ENCODE results near the gene CDH19.

Gene CDH19, protein sequence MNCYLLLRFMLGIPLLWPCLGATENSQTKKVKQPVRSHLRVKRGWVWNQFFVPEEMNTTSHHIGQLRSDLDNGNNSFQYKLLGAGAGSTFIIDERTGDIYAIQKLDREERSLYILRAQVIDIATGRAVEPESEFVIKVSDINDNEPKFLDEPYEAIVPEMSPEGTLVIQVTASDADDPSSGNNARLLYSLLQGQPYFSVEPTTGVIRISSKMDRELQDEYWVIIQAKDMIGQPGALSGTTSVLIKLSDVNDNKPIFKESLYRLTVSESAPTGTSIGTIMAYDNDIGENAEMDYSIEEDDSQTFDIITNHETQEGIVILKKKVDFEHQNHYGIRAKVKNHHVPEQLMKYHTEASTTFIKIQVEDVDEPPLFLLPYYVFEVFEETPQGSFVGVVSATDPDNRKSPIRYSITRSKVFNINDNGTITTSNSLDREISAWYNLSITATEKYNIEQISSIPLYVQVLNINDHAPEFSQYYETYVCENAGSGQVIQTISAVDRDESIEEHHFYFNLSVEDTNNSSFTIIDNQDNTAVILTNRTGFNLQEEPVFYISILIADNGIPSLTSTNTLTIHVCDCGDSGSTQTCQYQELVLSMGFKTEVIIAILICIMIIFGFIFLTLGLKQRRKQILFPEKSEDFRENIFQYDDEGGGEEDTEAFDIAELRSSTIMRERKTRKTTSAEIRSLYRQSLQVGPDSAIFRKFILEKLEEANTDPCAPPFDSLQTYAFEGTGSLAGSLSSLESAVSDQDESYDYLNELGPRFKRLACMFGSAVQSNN

DNA sequence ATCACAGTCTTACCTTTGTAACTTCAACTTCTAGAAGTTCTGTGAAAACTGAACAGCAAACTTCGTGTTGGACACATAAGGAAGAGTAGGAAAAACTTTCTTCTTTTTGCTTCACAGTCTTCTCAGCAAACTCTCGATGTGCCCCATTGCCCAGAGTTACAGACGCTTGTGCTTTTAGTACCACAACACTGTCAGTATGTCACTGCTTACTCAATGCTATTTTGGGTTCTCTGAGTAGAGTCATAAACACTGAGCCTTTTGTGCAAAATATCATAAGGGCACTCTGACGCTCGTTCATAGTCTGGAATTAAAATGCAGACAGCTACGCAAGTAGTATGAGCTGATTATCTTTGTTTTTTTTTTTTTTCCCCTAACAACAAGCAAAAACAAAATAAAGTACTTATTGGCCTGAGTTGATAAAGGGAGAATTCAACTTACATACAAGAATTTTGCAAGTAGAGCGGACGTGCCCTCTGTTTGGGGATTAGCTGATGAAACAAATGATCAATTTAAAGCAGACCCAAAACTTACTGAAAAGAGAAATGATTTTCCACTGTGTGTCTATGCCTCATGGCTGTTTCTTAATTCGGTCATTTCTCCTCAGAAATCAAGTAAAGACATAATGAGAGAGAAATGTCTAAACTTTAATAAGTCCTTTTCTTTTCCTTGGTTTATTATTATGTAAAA lies at the start of gene CDH19:
Gene CDH19 (minus strand): TSS at position 150 of the 687 bp plus-strand sequence. CDS start 31,886 bp downstream, outside the sequence.
- DNase-seq (ENCODE audit: low read depth), result peak; percentile 3
- no peak within 1 kb of the TSS for H3K4me3 ChIP-seq (ENCODE audit: low read depth, low read length)

DNA sequence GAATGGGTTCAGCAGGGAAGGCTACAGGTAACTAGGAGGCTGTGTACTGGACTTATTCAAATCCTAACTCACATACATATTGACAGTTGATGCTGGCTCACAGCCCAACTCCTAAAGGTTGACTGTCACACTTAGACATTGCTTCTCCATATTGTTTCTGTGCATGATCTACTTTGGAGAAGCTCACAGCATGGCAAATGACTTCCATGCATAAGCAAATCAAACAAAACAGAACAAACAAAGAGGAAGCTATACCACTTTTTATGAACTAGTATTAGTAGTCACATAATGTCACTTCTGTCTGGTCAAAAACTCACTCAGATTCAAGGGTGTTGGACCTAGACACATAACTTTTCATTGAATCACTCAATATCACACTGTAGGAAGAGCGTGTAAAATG lies 43.8 kb upstream of the CDH19 start:
- H3K4me3 ChIP-seq (ENCODE audit: low read depth, low read length), result no peak overlapping the region
- no peak for DNase-seq (ENCODE audit: low read depth)
- TF ChIP-seq, protein P1, sequence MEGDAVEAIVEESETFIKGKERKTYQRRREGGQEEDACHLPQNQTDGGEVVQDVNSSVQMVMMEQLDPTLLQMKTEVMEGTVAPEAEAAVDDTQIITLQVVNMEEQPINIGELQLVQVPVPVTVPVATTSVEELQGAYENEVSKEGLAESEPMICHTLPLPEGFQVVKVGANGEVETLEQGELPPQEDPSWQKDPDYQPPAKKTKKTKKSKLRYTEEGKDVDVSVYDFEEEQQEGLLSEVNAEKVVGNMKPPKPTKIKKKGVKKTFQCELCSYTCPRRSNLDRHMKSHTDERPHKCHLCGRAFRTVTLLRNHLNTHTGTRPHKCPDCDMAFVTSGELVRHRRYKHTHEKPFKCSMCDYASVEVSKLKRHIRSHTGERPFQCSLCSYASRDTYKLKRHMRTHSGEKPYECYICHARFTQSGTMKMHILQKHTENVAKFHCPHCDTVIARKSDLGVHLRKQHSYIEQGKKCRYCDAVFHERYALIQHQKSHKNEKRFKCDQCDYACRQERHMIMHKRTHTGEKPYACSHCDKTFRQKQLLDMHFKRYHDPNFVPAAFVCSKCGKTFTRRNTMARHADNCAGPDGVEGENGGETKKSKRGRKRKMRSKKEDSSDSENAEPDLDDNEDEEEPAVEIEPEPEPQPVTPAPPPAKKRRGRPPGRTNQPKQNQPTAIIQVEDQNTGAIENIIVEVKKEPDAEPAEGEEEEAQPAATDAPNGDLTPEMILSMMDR (conservative IDR thresholded peaks at IDR 0.05; ENCODE audit: low read depth, low read length), result no peak

More for the DNA sequence above, at the start of gene CDH19:
- TF ChIP-seq, protein P1 (conservative IDR thresholded peaks at IDR 0.05; ENCODE audit: low read depth, low read length), result no peak

GRCh38 chr18:66646609-66647008 lies 42.7 kb upstream of the CDH19 start:
- peak; percentile 7 for DNase-seq (ENCODE audit: low read depth)
- H3K4me3 ChIP-seq (ENCODE audit: low read depth, low read length), result no peak overlapping the region
- TF ChIP-seq, protein P1 (conservative IDR thresholded peaks at IDR 0.05; ENCODE audit: low read depth, low read length), result no peak

- DNase-seq (ENCODE audit: low read depth), result no peak
- TF ChIP-seq, protein P1 (conservative IDR thresholded peaks at IDR 0.05; ENCODE audit: low read depth, low read length), result no peak
- no peak overlapping the region for H3K4me3 ChIP-seq (ENCODE audit: low read depth, low read length)
Observed at GRCh38 chr18:66645983-66646382, 42.1 kb upstream of the CDH19 start.

DNA sequence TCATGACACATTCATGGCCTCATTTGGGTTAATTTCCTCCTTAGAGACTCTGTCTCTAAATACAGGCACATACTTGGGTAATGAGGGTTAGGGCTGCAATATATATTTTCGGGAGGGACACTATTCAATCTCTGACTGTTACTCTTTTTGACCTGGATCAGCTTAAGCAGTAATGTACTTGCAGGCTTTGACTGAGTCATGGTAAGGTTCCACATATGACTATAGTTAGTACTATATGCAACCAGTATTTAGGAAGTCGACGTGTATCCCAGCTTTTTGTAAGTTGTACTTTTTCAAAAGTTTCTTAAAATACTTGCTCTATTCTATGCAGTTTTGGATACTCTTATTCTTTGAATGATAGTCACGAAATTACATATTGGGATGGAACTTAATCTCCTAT lies 37.2 kb upstream of the CDH19 start:
- TF ChIP-seq, protein P1 (conservative IDR thresholded peaks at IDR 0.05; ENCODE audit: low read depth, low read length), result no peak
- no peak for DNase-seq (ENCODE audit: low read depth)
- no peak overlapping the region for H3K4me3 ChIP-seq (ENCODE audit: low read depth, low read length)

- TF ChIP-seq, protein P1 (conservative IDR thresholded peaks at IDR 0.05; ENCODE audit: low read depth, low read length), result no peak
Observed at GRCh38 chr18:66640431-66640830, 36.5 kb upstream of the CDH19 start.

More at GRCh38 chr18:66640431-66640830, 36.5 kb upstream of the CDH19 start:
- DNase-seq (ENCODE audit: low read depth), result peak; percentile 27
- H3K4me3 ChIP-seq (ENCODE audit: low read depth, low read length), result no peak overlapping the region
